Thyroid gland (tissue), 4 donors: ENCODE results near the gene NLGN3. TPM values are rescaled to one million over a fixed set of nuclear protein-coding genes. Genes with fewer than 3 reads are reported as not detected.

Source experiments
- DNase-seq, 2 donors: peaks; one replicate each; pipeline ENCODE4 v3.0.0-alpha.2; 2019
- H3K27ac ChIP-seq, 3 donors: fragments of 200-600 bp; sonication (generic); 1 replicate in 2 of 3; 2 replicates in 1 of 3; pipeline ENCODE4 v1.5.1; 2016 to 2019; ENCODE audit warnings: mild to moderate bottlenecking in 1 of 3, moderate library complexity in 1 of 3
- H3K27me3 ChIP-seq: fragments of 200-600 bp; sonication (generic); one replicate; pipeline ENCODE4 v1.5.1; 2019
- H3K36me3 ChIP-seq, 2 donors: fragments of 200-600 bp; sonication (generic); one replicate each; pipeline ENCODE4 v1.5.1; 2016 to 2019
- H3K4me1 ChIP-seq, 2 donors: fragments of 200-600 bp; sonication (generic); one replicate each; pipeline ENCODE4 v1.5.1; 2017 to 2019
- H3K4me3 ChIP-seq, 3 donors: fragments of 200-600 bp; sonication (generic); replicated peaks in 1 of 3; 1 replicate in 2 of 3; 2 replicates in 1 of 3; pipeline ENCODE4 v1.5.1; 2016; ENCODE audit warnings: mild to moderate bottlenecking in 1 of 3
- H3K9me3 ChIP-seq: fragments of 200-600 bp; sonication (generic); one replicate; pipeline ENCODE4 v1.5.1; 2017
- CTCF ChIP-seq, 6 experiments: fragments of 200-600 bp in 3 of 6; fragments of 450-650 bp in 3 of 6; sonication (generic) in 3 of 6; IDR thresholded peaks; one replicate each; pipeline ENCODE4 v1.5.1; 2016 to 2019; ENCODE audit warnings: antibody characterized with exemption in 6 of 6, mild to moderate bottlenecking in 2 of 6, inconsistent platforms in 1 of 6, moderate library complexity in 1 of 6
- POLR2A ChIP-seq, 2 donors: fragments of 450-650 bp; IDR thresholded peaks; one replicate each; pipeline ENCODE4 v1.6.1; 2017; ENCODE audit warnings: antibody characterized with exemption in 2 of 2, mild to moderate bottlenecking in 2 of 2, moderate library complexity in 1 of 2
- WGBS, 2 donors: methylation state at CpG; one replicate each; pipeline ENCODE4 v1.1.5; 2017; 5-methylcytosine and 5-hydroxymethylcytosine counted together
- intact Hi-C: fragments of 100-400 bp; cut with DNase I; formaldehyde crosslinking; loops from one replicate; pipeline ENCODE4 v1.15.1; 2023
- total RNA-seq, 4 donors: library from RNA; depleted of rRNA; stranded (reverse); fragments of >200 nt; gene quantifications; one replicate each; pipeline ENCODE4 v1.2.3, GENCODE V29; 2016

NLGN3 gene
- total RNA-seq, 4 donors from 2014 or later: 0.13 to 0.46 (median 0.39) TPM

- intact Hi-C loops: no loop called here
- no peak overlapping the region for H3K27ac ChIP-seq
- no peak for DNase-seq
- H3K4me1 ChIP-seq: no peaks in the 10 kb centered on the region
- no peak overlapping the region for H3K4me3 ChIP-seq
- TF ChIP-seq CTCF (IDR thresholded peaks at IDR 0.05) (no peak), POLR2A (IDR thresholded peaks at IDR 0.05) (no peak)
- H3K9me3 ChIP-seq: no peaks in the 10 kb centered on the region
- WGBS, 2 donors: 92 to 98% methylated on average over 6 of the region's 6 CpGs
- H3K27me3 ChIP-seq: no peaks in the 10 kb centered on the region
- H3K36me3 ChIP-seq: no peaks in the 10 kb centered on the region
Observed at GRCh38 chrX:71109051-71109450, 35.6 kb upstream of the NLGN3 start.

DNA sequence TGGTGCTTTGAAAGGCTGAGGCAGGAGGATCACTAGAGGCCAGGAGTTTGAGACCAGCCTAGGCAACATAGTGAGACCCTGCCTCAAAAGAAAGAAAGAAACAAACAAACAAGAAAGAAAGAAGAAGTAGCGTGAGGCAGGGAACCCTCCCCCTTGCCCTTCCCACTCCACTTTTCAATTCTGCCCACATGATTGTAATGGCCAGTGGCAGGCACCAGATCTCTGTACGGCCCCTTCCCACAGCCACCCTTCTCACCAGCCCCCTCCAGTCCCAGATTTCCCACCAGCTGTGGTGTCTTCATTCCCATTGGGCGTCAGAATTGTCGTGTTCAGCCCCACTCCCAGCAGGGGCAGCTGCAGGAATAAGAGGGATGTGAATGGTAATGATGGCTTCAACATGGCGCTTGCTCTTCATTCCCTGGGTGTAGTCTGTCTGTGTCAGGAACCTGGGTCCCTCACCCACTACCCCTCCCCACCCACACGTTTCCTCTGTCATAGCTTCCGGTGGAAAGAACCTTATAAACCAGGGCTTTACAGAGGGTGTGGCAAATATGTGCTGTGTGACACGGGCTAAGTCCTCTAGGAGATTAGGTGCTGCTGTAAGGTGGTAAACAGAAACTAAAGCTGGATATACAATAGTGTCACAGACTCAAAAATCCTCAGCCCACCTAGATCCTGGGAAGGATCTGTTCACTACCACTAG is 33.3 kb upstream of the NLGN3 start, which contains the start of gene IL2RG:
Gene IL2RG (minus strand): TSS at position 437 of the 703 bp plus-strand sequence. CDS start 38 bp downstream, at position 399.
- no peak for TF ChIP-seq POLR2A (IDR thresholded peaks at IDR 0.05)
- TF ChIP-seq CTCF (IDR thresholded peaks at IDR 0.05): no peak
- H3K27me3 ChIP-seq: no peaks in the 10 kb centered on the region
- 58 to 67% methylated on average over 7 to 8 of the region's 8 CpGs for WGBS, 2 donors

DNA sequence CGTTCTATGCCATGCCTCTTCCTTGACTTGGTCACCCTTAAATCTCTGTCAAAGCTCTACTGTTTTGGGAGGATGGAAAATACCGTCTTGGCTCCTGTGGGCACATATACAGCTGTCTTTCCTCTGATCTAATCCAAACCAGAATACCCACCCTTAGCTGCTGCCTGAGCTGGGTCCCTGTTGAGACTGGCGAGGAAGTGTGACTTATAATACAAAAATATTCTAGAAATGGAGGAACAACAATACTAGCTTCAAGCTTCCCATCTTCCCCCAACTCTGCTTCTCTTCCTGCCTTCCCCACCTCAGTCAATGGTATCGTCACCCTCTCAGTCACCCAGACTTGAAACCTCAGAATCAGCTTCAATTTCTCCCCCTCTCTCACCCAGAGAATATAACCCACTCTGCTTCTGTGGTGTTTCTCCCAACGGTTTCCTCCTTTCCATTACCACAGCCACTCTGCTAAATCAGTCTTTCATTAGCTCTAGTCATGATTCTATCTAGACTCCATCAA is 32.7 kb upstream of the NLGN3 start:
- DNase-seq: no peak
- 70 to 85% methylated on average over 5 of the region's 5 CpGs for WGBS, 2 donors
- Histone ChIP-seq H3K27ac (no peak overlapping the region), H3K36me3 (no peaks in the 10 kb centered on the region), H3K9me3 (no peaks in the 10 kb centered on the region), H3K27me3 (no peaks in the 10 kb centered on the region), H3K4me1 (no peaks in the 10 kb centered on the region), H3K4me3 (no peak overlapping the region)
- intact Hi-C loops: no loop called here
- TF ChIP-seq CTCF (IDR thresholded peaks at IDR 0.05) (no peak), POLR2A (IDR thresholded peaks at IDR 0.05) (no peak)

More for the DNA sequence above, 33.3 kb upstream of the NLGN3 start, which contains the start of gene IL2RG:
- Histone ChIP-seq H3K4me1 (no peaks in the 10 kb centered on the region), H3K27ac (no peak within 1 kb of the TSS), H3K4me3 (no peak within 1 kb of the TSS), H3K36me3 (no peaks in the 10 kb centered on the region), H3K9me3 (no peaks in the 10 kb centered on the region)
- intact Hi-C loops: no loop called here
- DNase-seq: peak in 1 of 2 donors; percentile 10

DNA sequence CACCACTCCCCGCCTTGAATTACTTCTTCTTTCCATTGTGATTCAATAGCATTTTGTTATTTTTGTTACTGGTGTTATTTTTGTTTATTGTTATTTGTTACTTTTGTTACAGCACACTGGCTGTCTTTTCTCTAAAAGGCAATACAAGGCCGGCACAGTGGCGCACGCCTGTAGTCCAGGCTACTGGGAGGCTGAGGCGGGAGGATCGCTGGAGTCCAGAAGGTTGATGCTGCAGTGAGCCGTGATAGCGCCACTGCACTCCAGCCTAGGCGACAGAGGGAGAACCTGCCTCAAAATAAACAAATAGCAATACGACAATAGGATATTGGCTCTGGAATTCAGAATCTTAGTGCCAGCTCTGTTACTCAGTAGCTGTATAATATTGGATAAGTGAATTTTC is 27.3 kb upstream of the NLGN3 start:
- H3K9me3 ChIP-seq: no peaks in the 10 kb centered on the region
- H3K36me3 ChIP-seq: peaks cover 9 to 10% of the 10 kb centered on the region in 2 donors
- intact Hi-C loops: no loop called here
- no peak overlapping the region for H3K4me3 ChIP-seq
- peaks cover 5 to 7% of the 10 kb centered on the region in 2 donors for H3K4me1 ChIP-seq
- no peak overlapping the region for H3K27ac ChIP-seq
- no peaks in the 10 kb centered on the region for H3K27me3 ChIP-seq
- WGBS, 2 donors: 81 to 83% methylated on average over 10 of the region's 10 CpGs
- TF ChIP-seq CTCF (IDR thresholded peaks at IDR 0.05): no peak
- no peak for TF ChIP-seq POLR2A (IDR thresholded peaks at IDR 0.05)
- DNase-seq: no peak
